GM10248 (cell line): ENCODE measurements around the gene CHD2.

Source experiments
- CTCF ChIA-PET: fragments of 300-600 bp; sonication (Branson Sonifier 250); formaldehyde crosslinking; extraction: SDS; loops from one replicate; lab custom pipeline; 2021; ENCODE audit warnings: antibody characterized with exemption; lab: Yijun Ruan, JAX
- POLR2A ChIA-PET: fragments of 350-650 bp; sonication (Branson Sonifier 250); formaldehyde crosslinking; extraction: SDS; loops from one replicate; lab custom pipeline; 2020; ENCODE audit warnings: antibody characterized with exemption; lab: Yijun Ruan, JAX
- DNase-seq: peaks from one replicate; pipeline ENCODE4 v3.0.0; 2012; ENCODE audit errors: extremely low spot score
- TF ChIP-seq, protein P1 (sequence below): IDR thresholded peaks from 2 replicates; pipeline ENCODE4 v1.5.1; 2012; ENCODE audit warnings: mild to moderate bottlenecking, low read depth; ENCODE audit errors: extremely low read depth, missing control alignments, control extremely low read depth

The CHD2 gene

DNA sequence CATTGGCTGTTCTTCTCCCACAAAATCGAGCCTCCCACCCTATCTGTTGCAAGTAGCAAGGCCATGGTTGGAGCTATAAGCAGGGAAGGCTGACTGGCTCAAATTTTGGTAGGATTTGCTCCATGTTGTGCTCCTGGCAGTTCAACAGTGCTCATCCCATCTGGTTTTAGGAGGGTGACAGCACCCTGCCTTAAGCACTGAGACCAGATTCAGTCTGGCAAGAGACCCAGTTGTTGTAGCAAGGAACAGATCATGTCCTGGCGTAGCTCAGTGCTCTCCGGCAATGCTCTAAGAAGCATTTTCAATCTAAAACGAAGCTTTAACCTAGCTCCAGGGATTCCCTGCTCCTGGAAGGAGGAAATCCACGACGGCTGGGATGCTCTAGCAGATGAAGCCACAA, 97.7 kb downstream of the CHD2 start:
- TF ChIP-seq, protein P1, sequence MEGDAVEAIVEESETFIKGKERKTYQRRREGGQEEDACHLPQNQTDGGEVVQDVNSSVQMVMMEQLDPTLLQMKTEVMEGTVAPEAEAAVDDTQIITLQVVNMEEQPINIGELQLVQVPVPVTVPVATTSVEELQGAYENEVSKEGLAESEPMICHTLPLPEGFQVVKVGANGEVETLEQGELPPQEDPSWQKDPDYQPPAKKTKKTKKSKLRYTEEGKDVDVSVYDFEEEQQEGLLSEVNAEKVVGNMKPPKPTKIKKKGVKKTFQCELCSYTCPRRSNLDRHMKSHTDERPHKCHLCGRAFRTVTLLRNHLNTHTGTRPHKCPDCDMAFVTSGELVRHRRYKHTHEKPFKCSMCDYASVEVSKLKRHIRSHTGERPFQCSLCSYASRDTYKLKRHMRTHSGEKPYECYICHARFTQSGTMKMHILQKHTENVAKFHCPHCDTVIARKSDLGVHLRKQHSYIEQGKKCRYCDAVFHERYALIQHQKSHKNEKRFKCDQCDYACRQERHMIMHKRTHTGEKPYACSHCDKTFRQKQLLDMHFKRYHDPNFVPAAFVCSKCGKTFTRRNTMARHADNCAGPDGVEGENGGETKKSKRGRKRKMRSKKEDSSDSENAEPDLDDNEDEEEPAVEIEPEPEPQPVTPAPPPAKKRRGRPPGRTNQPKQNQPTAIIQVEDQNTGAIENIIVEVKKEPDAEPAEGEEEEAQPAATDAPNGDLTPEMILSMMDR = no peak
- ChIA-PET CTCF (interaction anchor here (0.9 to 2.1 kb wide), 3 partner anchors 14 to 199 kb away, joined by 3 to 8 read pairs (median 3); no protein-coding TSS in a partner anchor), POLR2A (no interaction called here)
- DNase-seq = no peak

GRCh38 chr15:93001156-93001555, 101.0 kb downstream of the CHD2 start:
- ChIA-PET CTCF (interaction anchor here (1.1 to 1.6 kb wide), 2 partner anchors 27 to 203 kb away, joined by 5 to 6 read pairs; no protein-coding TSS in a partner anchor), POLR2A (no interaction called here)
- TF ChIP-seq, protein P1 = no peak

DNA sequence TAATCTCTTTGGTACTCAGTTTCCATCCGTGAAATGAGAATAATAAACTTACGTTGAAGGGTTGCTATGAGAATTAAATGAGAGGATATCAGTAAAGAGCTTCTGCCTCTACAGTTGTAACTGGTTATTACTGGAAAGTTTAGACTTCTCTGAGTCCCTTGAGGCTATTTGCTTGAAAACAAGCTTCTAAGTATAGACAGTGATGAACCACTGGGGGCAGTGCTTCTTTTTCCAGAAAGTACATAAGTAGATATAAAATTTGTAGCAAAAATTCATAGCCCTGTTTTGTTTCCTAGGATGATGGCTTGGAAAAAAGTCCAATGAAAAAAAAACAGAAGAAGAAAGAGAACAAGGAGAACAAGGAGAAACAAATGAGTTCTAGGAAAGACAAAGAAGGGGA, 101.8 kb downstream of the CHD2 start:
- ChIA-PET CTCF (interaction anchor here (1.6 kb wide), 1 partner anchor 28 kb away, joined by 6 read pairs; no protein-coding TSS in a partner anchor), POLR2A (no interaction called here)
- TF ChIP-seq, protein P1 = no peak
- no peak for DNase-seq

More at GRCh38 chr15:93001156-93001555, 101.0 kb downstream of the CHD2 start:
- no peak for DNase-seq

DNA sequence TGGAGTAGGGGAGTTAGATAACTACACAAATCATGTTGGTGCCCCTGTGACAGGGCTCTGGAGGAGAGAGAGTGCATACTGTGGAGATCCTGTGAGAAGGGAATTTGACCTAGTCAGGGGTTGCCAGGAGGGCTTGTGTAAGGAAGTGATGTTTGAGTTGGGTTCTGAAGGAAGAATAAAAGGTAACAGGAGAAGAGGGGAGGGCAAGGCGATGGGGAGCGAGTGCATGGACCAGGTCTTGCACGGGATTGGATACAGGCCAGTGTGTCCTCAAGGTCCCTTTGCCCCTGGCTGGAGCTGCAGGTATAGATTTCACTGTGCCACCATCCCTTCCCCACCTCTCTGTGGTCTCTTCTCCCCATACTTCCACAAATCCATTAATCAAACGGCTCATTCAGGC, 105.0 kb downstream of the CHD2 start:
- CTCF ChIA-PET = interaction anchor here (1.1 kb wide), 1 partner anchor 30 kb away, joined by 3 read pairs; no protein-coding TSS in a partner anchor
- TF ChIP-seq, protein P1 = no peak
- POLR2A ChIA-PET = no interaction called here
- DNase-seq = no peak

DNA sequence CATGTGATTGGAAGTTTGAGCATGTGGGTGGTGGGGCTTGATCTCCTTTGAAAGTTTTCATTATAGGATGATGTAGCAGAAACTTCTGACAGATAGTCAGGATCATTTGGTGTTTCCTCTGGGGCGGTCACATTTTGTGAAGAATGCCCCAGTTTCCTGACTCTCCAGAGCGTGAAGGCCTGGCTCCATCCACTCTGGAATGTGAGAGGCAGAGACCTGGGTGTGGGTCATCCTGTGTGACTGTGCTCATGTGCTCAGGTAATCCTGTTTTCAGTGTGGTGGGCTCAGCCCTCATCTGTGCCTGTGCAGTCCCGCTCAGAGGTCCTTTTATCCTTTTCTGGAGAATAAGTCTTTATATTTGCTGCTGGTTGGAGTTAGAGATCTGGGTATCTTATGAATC, 107.9 kb downstream of the CHD2 start:
- TF ChIP-seq, protein P1 = no peak
- ChIA-PET CTCF (no interaction called here), POLR2A (no interaction called here)

DNA sequence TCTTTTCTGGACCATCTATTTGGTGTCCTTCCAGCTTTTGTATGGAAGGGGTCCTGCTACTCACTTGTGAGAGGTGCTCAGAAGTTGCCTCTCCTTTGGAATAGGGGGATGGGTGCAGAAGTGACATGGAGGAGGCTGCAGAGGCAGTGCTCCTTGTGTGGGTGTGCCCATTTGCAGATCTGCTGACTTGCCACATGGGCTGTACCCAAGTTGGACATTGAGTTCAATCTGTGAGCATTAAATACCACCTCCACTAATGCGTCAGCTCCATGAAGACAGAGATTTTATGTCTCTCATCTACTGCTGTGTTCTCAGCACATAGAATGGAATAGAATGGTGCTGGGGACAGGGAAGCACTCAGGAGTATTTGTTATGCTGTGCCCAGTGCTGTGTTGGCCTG, 112.7 kb downstream of the CHD2 start:
- POLR2A ChIA-PET = no interaction called here
- DNase-seq = no peak
- TF ChIP-seq, protein P1 = no peak
- CTCF ChIA-PET = interaction anchor here (2.0 kb wide), 1 partner anchor 18 kb away, joined by 4 read pairs; no protein-coding TSS in a partner anchor

More for the DNA sequence above, 107.9 kb downstream of the CHD2 start:
- DNase-seq = no peak
